Upper lobe of left lung (tissue), 4 donors: Measurements from ENCODE around the gene LIN37.

ENCODE experiments used
- CTCF ChIP-seq, 6 experiments: fragments of 450-650 bp in 4 of 6; fragments of 200-600 bp in 2 of 6; sonication (generic) in 2 of 6; IDR thresholded peaks; one replicate each; pipeline ENCODE4 v1.5.1; 2016 to 2019; ENCODE audit warnings: antibody characterized with exemption in 6 of 6
- EP300 ChIP-seq, 4 donors: sonication (generic); formaldehyde crosslinking; IDR thresholded peaks; one replicate each; pipeline ENCODE4 v1.5.1; 2017; ENCODE audit warnings: antibody characterized with exemption in 4 of 4, control low read depth in 2 of 4
- POLR2A ChIP-seq, 4 donors: fragments of 450-650 bp; IDR thresholded peaks; one replicate each; pipeline ENCODE4 v1.5.1; 2016 to 2017; ENCODE audit warnings: antibody characterized with exemption in 4 of 4, mild to moderate bottlenecking in 2 of 4
- POLR2AphosphoS5 ChIP-seq, 2 donors: sonication (generic); formaldehyde crosslinking; IDR thresholded peaks; one replicate each; pipeline ENCODE4 v1.5.1; 2017; ENCODE audit warnings: antibody characterized with exemption in 2 of 2

GRCh38 chr19:35727053-35727955 lies 21.1 kb upstream of the LIN37 start:
- TF ChIP-seq POLR2AphosphoS5 (IDR thresholded peaks at IDR 0.05) (no peak), EP300 (IDR thresholded peaks at IDR 0.05) (no peak), CTCF (IDR thresholded peaks at IDR 0.05) (no peak), POLR2A (IDR thresholded peaks at IDR 0.05) (no peak)
